ENCODE data around the gene WDR86. TPM values are rescaled to one million over a fixed set of nuclear protein-coding genes. Genes with fewer than 3 reads are reported as not detected.

Gene WDR86
- total RNA-seq, 1 experiment from 2014 or later: not detected

DNA sequence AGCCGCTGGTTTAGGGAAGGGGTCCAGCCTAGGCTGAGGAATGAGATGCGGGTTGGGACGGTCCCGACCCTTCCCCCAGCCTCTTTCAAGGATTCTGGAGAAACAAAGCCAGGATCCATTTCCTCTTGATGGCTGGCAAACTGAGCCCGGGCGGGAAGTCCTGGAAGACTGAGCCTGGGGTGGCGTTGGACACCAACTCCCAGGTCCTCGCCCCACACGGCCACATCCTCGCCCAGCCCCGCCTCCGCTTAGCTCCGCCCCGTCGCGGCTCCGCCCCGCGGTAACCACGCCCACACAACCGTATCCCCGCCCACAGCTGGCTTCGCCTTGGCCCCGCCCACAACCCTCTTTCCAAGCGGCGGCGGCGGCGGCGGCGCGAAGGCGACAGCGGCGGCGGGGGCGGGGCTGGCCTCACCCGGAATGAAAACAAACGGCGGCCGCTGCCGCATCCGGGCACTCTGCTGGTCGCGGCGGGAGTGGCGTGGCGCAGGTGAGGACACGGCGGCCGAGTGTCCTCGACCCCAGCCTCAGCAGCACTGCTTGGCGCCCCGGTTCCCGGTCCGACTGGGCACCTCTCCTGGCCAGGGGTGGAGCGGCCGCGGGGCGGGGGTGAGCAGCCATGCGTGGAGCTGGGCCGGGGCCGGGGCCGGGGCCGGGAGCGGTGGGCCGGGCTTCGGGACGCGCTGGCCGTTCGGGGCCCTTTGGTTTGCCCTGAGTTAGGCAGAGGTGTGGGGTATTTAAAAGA, 68.3 kb downstream of the WDR86 start, which contains the start of gene NUB1:
TSS of gene NUB1 (plus strand) at position 456 of the 745 bp plus-strand sequence. CDS start 3,538 bp downstream, outside the sequence.
- H3K4me3 Mint-ChIP-seq (ENCODE audit: low read depth, unreplicated experiment): peak within 1 kb of the TSS; percentile 70
- no TSS peak for BruUV-seq (replicated peaks)
- TF ChIP-seq, protein P1, sequence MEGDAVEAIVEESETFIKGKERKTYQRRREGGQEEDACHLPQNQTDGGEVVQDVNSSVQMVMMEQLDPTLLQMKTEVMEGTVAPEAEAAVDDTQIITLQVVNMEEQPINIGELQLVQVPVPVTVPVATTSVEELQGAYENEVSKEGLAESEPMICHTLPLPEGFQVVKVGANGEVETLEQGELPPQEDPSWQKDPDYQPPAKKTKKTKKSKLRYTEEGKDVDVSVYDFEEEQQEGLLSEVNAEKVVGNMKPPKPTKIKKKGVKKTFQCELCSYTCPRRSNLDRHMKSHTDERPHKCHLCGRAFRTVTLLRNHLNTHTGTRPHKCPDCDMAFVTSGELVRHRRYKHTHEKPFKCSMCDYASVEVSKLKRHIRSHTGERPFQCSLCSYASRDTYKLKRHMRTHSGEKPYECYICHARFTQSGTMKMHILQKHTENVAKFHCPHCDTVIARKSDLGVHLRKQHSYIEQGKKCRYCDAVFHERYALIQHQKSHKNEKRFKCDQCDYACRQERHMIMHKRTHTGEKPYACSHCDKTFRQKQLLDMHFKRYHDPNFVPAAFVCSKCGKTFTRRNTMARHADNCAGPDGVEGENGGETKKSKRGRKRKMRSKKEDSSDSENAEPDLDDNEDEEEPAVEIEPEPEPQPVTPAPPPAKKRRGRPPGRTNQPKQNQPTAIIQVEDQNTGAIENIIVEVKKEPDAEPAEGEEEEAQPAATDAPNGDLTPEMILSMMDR (IDR thresholded peaks at IDR 0.05; ENCODE audit: unreplicated experiment): no peak
- H3K36me3 Mint-ChIP-seq (ENCODE audit: insufficient read depth, unreplicated experiment): peaks cover 32% of the 10 kb centered on the region
- DNase-seq: peak; percentile 95
- CTCF ChIA-PET: interaction anchor here (0.7 to 1.7 kb wide), 6 partner anchors 9 to 43 kb away, joined by 3 to 7 read pairs (median 4); no protein-coding TSS in a partner anchor
- no peak within 1 kb of the TSS for H3K27ac Mint-ChIP-seq (ENCODE audit: unreplicated experiment)
- intact Hi-C loops (cut with micrococcal nuclease; ENCODE audit: unreplicated experiment): no loop called here
- H3K4me1 Mint-ChIP-seq (ENCODE audit: low read depth, unreplicated experiment): peaks cover 12% of the 10 kb centered on the region
- H3K9me3 Mint-ChIP-seq (ENCODE audit: low read depth, unreplicated experiment): no peaks in the 10 kb centered on the region
- H3K27me3 Mint-ChIP-seq (ENCODE audit: unreplicated experiment): no peaks in the 10 kb centered on the region

DNA sequence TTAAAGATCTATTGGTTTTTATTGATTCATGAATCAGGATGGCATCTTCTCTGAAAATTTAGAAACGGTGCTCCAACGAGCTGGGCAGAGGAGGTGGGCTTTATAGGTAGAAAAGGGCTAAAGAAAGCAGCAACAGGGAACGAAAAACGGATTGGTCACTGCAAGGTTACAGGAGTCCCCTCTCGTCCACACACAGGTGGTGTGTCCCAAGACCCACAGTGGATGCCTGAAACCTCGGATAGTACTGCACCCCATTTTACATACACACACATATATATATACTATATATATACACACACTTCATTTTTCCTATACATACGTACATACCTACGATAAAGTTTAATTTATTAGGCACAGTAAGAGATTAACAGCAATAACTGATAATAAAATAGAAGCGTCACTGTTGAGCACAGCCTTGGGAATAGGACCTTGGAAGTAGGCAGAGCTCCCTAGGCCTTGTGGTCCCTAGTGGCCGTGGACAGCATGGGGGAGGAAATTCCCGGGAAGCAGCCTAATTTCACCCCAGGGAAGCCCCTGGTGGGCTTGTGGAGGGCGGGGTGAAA, 69.0 kb downstream of the WDR86 start:
- peaks cover 9% of the 10 kb centered on the region for H3K4me1 Mint-ChIP-seq (ENCODE audit: low read depth, unreplicated experiment)
- TF ChIP-seq, protein P1 (IDR thresholded peaks at IDR 0.05; ENCODE audit: unreplicated experiment): no peak
- no peaks in the 10 kb centered on the region for H3K27me3 Mint-ChIP-seq (ENCODE audit: unreplicated experiment)
- no peak overlapping the region for H3K27ac Mint-ChIP-seq (ENCODE audit: unreplicated experiment)
- peaks cover 31% of the 10 kb centered on the region for H3K36me3 Mint-ChIP-seq (ENCODE audit: insufficient read depth, unreplicated experiment)
- CTCF ChIA-PET: interaction anchor here (0.7 to 1.7 kb wide), 5 partner anchors 12 to 42 kb away, joined by 3 to 7 read pairs (median 4); no protein-coding TSS in a partner anchor
- DNase-seq: no peak
- H3K4me3 Mint-ChIP-seq (ENCODE audit: low read depth, unreplicated experiment): peak overlapping the region; percentile 70
- H3K9me3 Mint-ChIP-seq (ENCODE audit: low read depth, unreplicated experiment): no peaks in the 10 kb centered on the region
- BruUV-seq (replicated peaks): no TSS peak
- intact Hi-C loops (cut with micrococcal nuclease; ENCODE audit: unreplicated experiment): no loop called here

DNA sequence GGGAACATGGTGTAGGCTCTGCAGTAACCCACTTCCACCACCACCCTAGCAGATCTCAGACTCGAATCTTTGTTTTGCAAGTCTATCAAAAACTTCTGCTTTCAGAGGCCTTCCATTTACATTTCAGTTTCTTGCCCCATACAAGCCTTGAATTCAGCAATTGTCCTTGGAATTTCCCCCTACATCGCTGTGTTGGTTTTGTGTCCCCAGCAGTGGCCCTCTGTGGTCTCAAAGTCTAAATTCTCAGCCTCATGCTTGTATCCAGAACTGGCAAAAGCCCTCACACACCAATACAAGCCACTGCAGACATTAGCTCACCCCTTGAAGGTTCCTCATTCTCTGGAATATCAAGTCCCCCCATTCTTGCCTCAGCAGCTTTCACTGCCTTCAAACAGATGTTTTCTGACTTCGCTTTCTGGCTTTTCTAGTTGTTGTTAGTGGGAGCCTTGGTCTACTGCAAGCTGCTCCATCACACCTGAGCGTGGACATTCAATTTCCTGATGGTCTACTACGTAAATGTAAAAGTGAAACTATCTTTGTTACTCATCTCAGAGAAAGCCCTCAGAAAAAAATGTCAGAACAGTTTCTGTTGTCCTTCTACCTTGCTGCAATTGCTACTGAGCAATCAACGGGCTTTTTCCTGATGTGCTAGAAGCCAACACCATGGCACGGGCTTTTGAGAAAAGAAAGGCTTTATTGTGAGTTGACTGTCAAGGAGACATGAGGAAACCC, 70.0 kb downstream of the WDR86 start:
- Mint-ChIP-seq H3K27me3 (ENCODE audit: unreplicated experiment) (no peaks in the 10 kb centered on the region), H3K36me3 (ENCODE audit: insufficient read depth, unreplicated experiment) (peaks cover 28% of the 10 kb centered on the region), H3K27ac (ENCODE audit: unreplicated experiment) (no peak overlapping the region), H3K4me1 (ENCODE audit: low read depth, unreplicated experiment) (peaks cover 14% of the 10 kb centered on the region), H3K4me3 (ENCODE audit: low read depth, unreplicated experiment) (no peak overlapping the region), H3K9me3 (ENCODE audit: low read depth, unreplicated experiment) (no peaks in the 10 kb centered on the region)
- TF ChIP-seq, protein P1 (IDR thresholded peaks at IDR 0.05; ENCODE audit: unreplicated experiment): no peak
- DNase-seq: no peak
- CTCF ChIA-PET: interaction anchor here (0.9 kb wide), 1 partner anchor 10 kb away, joined by 3 read pairs; no protein-coding TSS in a partner anchor
- BruUV-seq (replicated peaks): no TSS peak
- intact Hi-C loops (cut with micrococcal nuclease; ENCODE audit: unreplicated experiment): no loop called here

DNA sequence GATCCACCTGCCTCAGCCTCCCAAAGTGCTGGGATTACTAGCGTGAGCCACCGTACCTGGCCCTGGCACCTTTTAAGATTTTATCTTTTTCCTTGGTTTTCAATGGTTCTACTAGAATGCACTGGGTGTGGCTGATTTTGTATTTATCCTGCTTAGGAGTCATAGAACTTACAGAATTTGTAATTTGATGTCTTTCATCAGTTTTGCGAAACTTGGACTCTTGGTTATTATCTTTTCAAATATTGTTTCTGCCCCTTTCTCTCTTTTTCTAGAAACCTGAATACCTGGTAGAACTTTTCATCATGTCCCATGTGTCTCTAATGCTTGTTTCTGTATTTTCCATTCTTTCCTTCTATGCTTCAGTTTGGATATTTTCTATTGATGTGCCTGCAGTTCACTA, 71.0 kb downstream of the WDR86 start:
- TF ChIP-seq, protein P1 (IDR thresholded peaks at IDR 0.05; ENCODE audit: unreplicated experiment): no peak
- Mint-ChIP-seq H3K27me3 (ENCODE audit: unreplicated experiment) (no peaks in the 10 kb centered on the region), H3K4me1 (ENCODE audit: low read depth, unreplicated experiment) (peaks cover 14% of the 10 kb centered on the region), H3K4me3 (ENCODE audit: low read depth, unreplicated experiment) (no peak overlapping the region), H3K27ac (ENCODE audit: unreplicated experiment) (no peak overlapping the region), H3K9me3 (ENCODE audit: low read depth, unreplicated experiment) (no peaks in the 10 kb centered on the region), H3K36me3 (ENCODE audit: insufficient read depth, unreplicated experiment) (peaks cover 28% of the 10 kb centered on the region)
- CTCF ChIA-PET: no interaction called here
- no peak for DNase-seq
- BruUV-seq (replicated peaks): no TSS peak
- intact Hi-C loops (cut with micrococcal nuclease; ENCODE audit: unreplicated experiment): no loop called here
